Kidney epithelial cell (primary cell): ENCODE results near the gene KCNMA1. TPM values are rescaled to one million over a fixed set of nuclear protein-coding genes. Genes with fewer than 3 reads are reported as not detected.

Experiments used
- DNase-seq: peaks from one replicate; pipeline ENCODE4 v3.0.0-alpha.2; 2010; ENCODE audit warnings: low read depth
- H3K27me3 ChIP-seq: 2 replicates; pipeline ENCODE4 v1.6.0; 2011; ENCODE audit warnings: low read length; ENCODE audit not compliant: control insufficient read depth, insufficient read depth
- H3K36me3 ChIP-seq: 2 replicates; pipeline ENCODE4 v1.5.1; 2011; ENCODE audit warnings: low read length; ENCODE audit not compliant: control insufficient read depth, insufficient read depth
- H3K4me3 ChIP-seq: 2 replicates; pipeline ENCODE4 v1.5.1; 2011; ENCODE audit warnings: low read depth, mild to moderate bottlenecking, control low read depth, low read length
- CTCF ChIP-seq: IDR thresholded peaks from 2 replicates; pipeline ENCODE4 v1.5.1; 2011; ENCODE audit warnings: mild to moderate bottlenecking, moderate library complexity, low read length, control low read depth, inconsistent platforms; ENCODE audit not compliant: insufficient read depth, poor library complexity, severe bottlenecking
- total RNA-seq: library from RNA; depleted of rRNA; stranded (reverse); fragments of >200 nt; gene quantifications from 2 replicates; pipeline ENCODE4 v1.2.3, GENCODE V29; 2015

The KCNMA1 gene
- total RNA-seq, 1 donor from 2014 or later, result 18.9 TPM

DNA sequence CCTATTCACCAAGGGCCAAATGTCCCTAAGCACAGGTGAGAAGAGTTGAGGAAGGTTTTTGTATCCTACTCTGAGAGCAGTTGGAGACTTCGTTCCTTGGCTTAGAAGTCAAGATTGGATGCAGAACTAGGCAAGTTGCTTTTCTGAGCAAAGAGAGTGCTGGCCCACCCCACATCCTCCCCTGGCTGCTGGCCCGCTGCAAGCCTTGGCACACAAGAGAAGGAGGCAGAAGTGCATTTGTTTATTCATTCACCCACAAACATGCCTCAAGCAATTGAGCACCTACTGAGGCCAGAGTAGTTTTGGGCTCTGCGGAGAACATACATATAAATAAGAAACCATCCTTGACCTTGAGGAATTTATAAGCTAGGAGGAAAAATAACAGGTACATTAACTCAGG is 318.9 kb downstream of the KCNMA1 start:
- Histone ChIP-seq H3K36me3 (peaks cover 1% of the 10 kb centered on the region), H3K27me3 (no peaks in the 10 kb centered on the region), H3K4me3 (no peak overlapping the region)
- no peak for TF ChIP-seq CTCF
- DNase-seq, result no peak

- H3K36me3 ChIP-seq, result peaks cover 1% of the 10 kb centered on the region
- no peak for DNase-seq
- H3K27me3 ChIP-seq, result no peaks in the 10 kb centered on the region
- H3K4me3 ChIP-seq, result no peak overlapping the region
- no peak for TF ChIP-seq CTCF
These were observed 320.4 kb downstream of the KCNMA1 start for GRCh38 chr10:77317221-77317620.

DNA sequence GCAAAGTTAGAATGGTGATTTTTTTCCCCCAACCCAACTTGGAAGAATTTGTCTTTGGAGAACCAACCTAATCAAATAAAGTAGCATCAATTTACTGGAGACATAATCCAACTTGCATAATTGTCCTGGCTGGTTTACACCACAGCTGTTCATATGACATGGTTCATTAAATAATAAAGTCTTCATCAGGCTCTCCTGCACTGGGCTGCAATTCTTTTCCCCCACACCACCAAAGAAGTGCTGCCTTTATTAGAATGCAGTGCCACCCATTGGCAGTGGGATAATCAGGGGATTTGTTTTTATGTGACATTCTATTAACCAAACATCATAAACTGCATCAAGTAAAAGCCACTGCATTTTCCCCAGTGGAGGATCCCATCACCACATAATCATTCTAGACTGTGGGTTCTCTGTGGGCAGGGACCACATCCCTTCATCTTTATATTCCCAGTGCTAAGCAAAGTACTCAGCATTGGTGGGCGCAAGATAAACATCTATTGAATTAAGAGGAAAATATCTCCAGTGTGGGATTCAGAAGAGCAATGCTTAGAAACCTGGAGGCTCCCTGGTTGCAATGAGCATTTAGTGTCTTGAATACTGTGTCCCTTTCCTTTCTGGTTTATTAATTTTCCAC is 322.0 kb downstream of the KCNMA1 start:
- no peak for DNase-seq
- Histone ChIP-seq H3K4me3 (no peak overlapping the region), H3K36me3 (peaks cover 1% of the 10 kb centered on the region), H3K27me3 (no peaks in the 10 kb centered on the region)
- no peak for TF ChIP-seq CTCF

GRCh38 chr10:77313066-77313750 is 324.4 kb downstream of the KCNMA1 start:
- TF ChIP-seq CTCF, result no peak
- no peak for DNase-seq
- Histone ChIP-seq H3K36me3 (peaks cover under 1% of the 10 kb centered on the region), H3K4me3 (no peak overlapping the region), H3K27me3 (no peaks in the 10 kb centered on the region)

- TF ChIP-seq CTCF, result no peak
- Histone ChIP-seq H3K36me3 (no peaks in the 10 kb centered on the region), H3K27me3 (no peaks in the 10 kb centered on the region), H3K4me3 (no peak overlapping the region)
- DNase-seq, result no peak
These were observed 326.4 kb downstream of the KCNMA1 start for GRCh38 chr10:77311186-77311585.
